GM18907 (cell line): ENCODE results near the gene MIGA2.
A peak's percentile ranks its signal among the peaks of the same experiment; 100 is the strongest.

Source experiments
- ATAC-seq: cut with Tn5 transposase; IDR thresholded peaks from one replicate; pipeline ENCODE4 v1.9.1; 2021; ENCODE audit warnings: mild to moderate bottlenecking, moderate library complexity; ENCODE audit not compliant: unreplicated experiment

MIGA2 gene

DNA sequence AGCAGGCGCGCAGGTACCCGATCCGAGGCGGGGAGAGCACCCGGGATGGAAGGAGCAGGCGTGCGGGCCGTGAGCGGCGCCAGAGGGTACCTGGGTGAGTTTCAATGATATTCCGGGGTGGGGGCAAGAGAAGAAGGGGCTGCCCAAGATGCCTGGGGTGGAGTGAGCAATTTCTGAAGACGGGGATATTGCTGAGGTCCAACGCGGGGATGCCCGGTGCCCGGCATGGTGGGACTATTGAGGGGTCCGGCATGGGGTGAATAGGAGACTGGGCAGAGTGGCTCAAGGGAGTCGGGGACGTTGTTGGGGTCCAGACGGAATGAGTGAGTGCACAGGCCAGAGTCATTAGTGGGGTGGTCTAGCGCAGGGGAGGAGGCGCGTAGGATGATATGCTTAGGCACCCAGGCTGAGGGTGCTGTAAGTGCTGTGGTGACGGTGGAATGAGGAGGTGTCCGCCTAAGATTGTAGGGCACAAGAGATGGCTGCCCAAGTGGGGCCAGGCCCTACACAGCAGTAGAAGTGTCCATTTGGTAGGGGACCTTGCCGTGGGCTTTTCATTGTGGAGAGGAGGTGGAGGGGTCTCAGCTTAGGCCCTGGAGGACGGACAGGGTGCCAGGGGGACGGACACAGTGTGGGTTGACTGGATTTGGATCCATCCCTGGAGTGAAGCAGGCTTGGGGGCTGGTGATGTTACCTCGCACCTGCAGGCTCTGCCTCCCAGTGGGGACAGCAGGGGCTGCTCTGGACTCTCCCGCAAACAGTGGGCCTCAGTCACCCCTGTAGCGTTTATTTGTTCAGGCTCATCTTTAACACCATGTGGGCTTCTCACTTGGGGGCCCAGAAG lies 719 bp downstream of the MIGA2 start:
- peak; percentile 5 for ATAC-seq

DNA sequence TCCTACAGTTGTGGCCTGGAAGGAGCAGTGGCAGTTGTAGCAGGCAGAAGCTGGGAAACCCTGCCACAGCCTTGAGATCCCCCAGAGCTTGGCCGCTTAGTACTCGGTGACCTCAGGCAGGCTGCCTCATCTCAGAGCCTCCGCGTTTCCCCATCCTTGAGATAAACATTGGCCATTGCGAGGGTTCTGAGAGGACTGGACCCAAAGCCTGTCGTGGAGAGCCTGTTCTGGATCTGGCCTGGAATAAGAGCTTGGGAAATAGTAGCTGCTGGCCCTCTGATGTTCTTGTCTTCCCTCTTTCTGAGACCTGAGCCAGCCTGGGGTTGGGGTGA lies 1.3 kb downstream of the MIGA2 start:
- no peak for ATAC-seq

GRCh38 chr9:129038109-129038852 lies 1.9 kb downstream of the MIGA2 start:
- ATAC-seq, result no peak

DNA sequence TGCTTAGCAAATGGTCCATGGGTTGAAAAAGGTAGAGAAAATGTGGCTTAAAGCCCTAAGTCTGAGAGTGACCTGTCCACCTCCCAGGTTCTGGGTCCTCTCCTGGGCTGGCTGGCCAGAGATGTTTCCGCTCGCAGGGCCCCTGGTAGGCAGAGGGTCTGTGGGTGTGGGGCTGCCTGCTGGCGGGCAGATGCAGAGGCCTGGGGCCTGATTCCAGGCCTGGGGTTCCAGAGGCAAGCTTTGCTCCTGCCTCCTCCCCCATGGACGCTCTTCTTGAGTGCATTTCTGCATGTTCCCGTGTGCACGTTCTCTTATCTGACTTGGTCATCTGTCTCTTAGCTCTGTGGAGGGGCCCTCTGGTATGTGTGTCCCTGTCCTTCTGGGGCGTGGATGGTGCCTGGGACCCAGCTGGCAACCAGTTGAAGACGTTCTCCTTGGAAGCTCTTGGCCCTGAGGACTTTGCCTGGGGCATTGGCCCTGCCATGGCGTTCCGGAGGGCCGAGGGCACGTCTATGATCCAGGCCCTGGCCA lies 3.8 kb downstream of the MIGA2 start:
- no peak for ATAC-seq

GRCh38 chr9:129042016-129042415 lies 5.6 kb downstream of the MIGA2 start:
- no peak for ATAC-seq

GRCh38 chr9:129052592-129052991 lies 16.2 kb downstream of the MIGA2 start:
- no peak for ATAC-seq

DNA sequence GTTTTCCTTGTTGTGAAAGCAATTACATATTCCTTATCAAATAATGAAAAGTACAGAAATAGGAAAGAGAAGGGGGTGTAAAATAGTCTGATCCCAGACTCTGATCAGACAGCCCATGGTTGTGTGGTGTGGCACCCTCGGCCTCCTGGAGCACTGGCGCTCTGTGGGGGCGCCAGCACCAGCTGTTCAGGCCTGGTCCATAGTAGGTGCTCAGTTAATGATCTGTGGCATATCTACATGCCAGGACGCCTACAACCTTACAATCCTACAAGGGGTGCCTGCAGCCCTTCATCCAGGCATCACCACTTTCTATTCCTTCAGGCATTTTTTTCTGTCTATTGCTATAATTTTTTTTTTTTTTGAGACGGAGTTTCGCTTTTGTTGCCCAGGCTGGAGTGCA lies 16.6 kb downstream of the MIGA2 start:
- ATAC-seq, result no peak

DNA sequence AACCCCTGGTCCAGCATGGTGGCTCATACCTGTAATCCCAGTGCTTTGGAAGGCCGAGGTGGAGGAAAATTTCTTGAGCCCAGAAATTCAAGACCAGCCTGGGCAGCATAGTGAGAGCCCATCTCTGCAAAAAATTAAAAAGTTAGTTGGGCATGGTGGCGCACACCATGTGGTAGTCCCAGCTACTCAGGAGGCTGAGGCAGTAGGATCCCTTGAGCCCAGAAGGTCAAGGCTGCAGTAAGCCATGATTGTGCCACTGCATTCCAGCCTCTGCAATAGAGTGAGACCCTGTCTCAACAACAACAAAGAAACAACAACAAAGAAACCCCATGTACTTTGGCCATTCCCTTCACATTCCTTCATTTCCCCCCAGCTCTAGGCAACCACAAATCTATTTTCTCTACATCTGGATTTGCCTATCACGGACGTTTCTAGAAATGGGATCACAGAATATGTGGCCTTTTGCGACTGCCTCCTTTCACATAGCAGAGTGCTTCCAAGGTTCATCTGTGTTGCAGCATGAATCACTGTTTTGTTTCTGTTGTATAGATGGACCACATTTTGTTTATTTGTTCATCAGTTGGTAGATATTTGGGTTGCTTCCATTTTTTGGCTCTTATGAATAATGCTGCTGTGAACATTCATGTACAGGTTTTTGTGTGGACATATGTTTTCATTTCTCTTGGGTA lies 17.9 kb downstream of the MIGA2 start:
- ATAC-seq, result no peak

- no peak for ATAC-seq
These were observed 22.8 kb downstream of the MIGA2 start for GRCh38 chr9:129058965-129059795.

DNA sequence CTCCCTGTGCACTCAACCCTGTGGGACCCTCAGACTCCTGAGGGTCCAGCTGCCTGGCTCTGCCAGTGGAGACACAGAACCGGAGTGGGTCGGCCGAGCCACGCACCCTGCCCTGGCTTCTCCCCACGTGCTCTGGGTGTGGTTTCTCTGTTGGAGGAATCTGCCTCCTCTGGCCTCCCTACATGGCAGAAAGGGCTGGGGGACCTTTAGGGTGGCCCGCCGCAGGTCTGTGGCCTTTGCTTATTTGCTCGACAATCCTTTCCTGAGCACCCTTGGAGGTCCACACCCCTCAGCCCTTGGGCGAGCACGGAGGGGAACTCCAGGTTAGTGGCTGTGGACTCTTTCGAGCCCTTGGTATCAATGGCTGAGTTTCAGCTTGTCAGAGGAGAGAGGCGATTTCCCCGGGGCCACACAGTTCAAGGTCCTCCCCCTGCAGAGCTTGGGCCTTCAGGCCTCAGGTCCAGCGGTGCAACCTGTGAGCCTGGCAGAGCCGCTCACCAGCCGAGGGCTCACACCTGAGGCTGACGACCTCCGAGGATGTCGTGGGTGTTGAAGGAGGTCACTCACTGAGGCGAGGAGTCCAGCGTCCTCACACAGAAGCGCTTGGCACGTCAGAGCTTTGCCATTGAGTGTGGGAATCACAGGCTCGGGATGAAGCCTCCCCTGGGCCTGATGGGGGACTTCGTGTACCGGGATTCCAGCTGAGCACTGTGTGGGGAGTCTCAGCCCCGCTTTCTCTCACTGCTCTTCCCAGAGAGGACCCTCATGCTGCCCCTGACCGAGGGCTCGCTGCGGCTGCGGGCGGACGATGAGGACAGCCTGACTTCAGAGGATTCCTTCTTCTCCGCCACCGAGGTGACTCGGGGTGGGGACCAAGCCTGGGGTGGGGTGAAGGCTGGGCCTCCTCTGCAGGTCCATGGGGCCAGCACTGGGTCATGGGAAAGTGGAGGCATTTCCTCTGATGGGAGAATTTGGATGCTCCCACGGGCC lies 23.7 kb downstream of the MIGA2 start:
- no peak for ATAC-seq

- no peak for ATAC-seq
These were observed 24.6 kb downstream of the MIGA2 start for GRCh38 chr9:129060991-129061390.

DNA sequence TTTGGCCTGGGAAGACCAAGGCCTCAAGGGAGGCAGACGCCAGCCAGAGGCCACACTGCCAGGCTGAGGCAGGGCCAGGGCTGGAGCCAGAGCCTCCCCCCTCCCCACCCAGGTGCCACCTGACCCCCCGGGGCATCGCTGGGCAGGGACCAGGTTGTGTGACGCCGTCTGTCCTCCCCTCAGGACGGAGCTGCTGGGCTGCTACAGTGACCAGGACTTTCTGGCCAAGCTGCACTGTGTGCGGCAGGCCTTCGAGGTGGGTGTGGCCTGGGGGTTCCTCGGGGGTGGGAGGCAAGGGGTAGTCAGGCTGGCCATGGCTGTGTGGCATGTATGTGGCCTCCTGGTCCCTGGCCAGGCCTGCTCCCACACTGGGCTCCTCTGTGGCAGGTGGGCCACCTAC lies 26.6 kb downstream of the MIGA2 start:
- ATAC-seq, result no peak

DNA sequence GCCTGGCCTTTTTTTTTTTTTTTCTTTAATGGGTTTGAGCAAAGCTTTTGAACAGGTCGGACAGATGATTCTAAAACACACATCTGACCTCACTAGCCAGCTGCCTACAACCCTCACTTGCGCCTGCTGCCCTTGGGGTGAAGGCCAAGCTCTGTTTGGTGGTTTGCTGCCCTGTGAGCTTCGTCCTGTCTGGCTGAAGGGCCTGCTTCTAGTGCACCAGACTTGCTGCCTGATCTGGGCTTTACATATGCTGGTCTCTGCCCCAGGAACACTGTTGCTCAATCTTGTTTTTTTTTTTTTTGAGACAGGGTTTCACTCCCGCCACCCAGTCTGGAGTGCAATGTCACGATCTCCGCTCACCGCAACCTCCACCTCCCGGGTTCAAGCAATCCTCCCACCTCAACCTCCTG lies 28.1 kb downstream of the MIGA2 start:
- ATAC-seq, result no peak

DNA sequence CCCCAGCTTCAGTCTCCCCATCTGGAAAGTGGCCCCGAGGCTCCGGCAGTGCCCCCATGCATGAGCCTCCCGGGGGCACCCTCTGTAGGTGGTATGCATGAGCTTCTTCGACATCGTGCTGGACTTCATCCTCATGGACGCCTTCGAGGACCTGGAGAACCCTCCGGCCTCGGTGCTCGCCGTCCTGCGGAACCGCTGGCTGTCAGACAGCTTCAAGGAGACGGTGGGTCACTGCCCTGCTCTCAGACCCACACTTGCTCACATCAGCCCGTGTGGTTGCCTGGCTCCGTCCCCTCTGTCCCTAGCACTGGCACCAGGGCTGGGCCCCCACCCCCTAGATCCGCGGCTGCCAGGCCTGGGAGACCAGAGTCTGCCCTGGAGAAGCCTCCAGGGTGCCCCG lies 31.7 kb downstream of the MIGA2 start:
- no peak for ATAC-seq

DNA sequence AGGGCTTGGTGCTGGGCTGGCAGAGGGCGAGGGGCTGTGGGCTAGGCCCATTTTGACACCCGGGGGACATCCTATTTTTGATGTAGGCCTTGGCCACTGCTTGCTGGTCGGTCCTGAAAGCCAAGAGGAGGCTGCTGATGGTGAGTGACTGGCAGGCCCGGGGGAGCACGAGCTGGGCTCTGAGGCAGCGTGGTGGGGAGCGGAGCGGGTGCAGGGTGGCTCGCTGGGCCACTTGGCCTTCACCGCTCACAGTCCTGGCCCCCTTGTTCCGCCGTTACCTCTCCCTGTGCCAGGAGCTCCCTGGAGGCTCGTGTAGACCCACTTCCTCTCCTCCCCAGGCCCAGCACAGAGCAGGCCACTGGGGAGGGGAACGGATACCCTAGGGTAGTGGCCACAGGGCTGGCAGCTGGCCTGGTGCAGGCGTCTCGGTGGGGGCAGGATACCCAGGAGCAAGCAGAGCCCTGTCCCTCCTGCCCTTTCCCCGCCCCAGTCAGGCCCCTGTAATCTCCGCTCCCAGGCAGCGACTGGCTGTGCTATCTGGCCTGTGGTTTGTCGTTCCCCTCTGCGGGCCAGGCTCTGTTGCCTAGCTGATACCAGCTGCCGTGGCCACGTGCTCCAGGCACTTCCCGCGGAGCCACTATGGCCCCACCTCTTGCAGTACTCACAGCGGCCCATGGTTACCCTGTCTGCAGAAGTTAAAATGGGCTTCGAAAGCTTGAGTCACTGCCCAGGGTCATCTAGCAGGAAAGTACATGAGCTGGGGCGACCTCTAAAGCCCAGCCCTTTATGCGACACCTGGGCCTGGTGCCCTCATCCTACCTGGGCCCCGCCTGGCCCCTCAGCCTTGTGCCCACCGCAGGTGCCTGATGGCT lies 32.8 kb downstream of the MIGA2 start:
- peak; percentile 66 for ATAC-seq

GRCh38 chr9:129069862-129070641 lies 33.6 kb downstream of the MIGA2 start:
- no peak for ATAC-seq

GRCh38 chr9:129070696-129071525 lies 34.5 kb downstream of the MIGA2 start:
- ATAC-seq, result no peak
